ENCODE results near the gene SYNJ2.

The SYNJ2 gene

DNA sequence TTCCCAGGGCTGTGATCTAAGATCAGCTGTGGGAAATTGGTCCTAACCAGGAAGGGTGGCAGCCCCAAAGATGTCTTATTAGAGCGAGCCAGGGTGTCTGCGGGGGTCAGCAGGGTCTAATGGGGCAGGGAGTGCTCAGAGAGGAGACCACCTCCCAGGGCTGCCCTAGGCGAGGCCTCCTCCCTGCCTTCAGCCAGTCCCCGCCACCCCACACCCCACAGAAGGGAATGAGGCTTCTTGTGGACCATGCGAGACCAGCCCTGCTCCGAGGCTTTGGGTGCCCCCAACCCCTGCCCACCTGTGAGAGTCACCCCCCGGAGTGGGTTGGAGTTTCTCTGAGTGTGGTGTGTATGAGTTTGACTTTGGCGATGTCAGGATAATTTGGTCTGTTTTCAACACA, 37.8 kb downstream of the SYNJ2 start:
- Histone ChIP-seq H4K20me1 (ENCODE audit: insufficient read depth, low read length) (no peaks in the 10 kb centered on the region), H3K4me1 (ENCODE audit: low read length) (no peaks in the 10 kb centered on the region), H3F3A (ENCODE audit: insufficient read depth, low read length) (no peaks in the 10 kb centered on the region), H3K9me2 (replicated peaks; ENCODE audit: insufficient read depth, low read length) (no peaks in the 10 kb centered on the region), H3K27me3 (replicated peaks; ENCODE audit: insufficient read depth, low read length) (no peaks in the 10 kb centered on the region), H3K4me2 (ENCODE audit: low read depth, low read length) (no peak overlapping the region), H3K9ac (ENCODE audit: low read length) (no peak overlapping the region), H2AFZ (ENCODE audit: low read length) (no peak overlapping the region), H3K36me3 (replicated peaks; ENCODE audit: insufficient read depth, low read length) (no peaks in the 10 kb centered on the region), H3K79me2 (ENCODE audit: low read length) (peaks cover 15% of the 10 kb centered on the region; the same call in 1 of the 2 replicates), H3K9me3 (replicated peaks; ENCODE audit: insufficient read depth, low read length) (no peaks in the 10 kb centered on the region), H3K27ac (ENCODE audit: low read length) (no peak overlapping the region), H3K4me3 (ENCODE audit: low read length) (no peak overlapping the region)
- DNase-seq: no peak
- no peak for TF ChIP-seq EZH2 (optimal IDR thresholded peaks at IDR 0.05; ENCODE audit: low read depth, low read length)
- TF ChIP-seq EZH2phosphoT487 (IDR thresholded peaks at IDR 0.05; ENCODE audit: low read length): no peak

DNA sequence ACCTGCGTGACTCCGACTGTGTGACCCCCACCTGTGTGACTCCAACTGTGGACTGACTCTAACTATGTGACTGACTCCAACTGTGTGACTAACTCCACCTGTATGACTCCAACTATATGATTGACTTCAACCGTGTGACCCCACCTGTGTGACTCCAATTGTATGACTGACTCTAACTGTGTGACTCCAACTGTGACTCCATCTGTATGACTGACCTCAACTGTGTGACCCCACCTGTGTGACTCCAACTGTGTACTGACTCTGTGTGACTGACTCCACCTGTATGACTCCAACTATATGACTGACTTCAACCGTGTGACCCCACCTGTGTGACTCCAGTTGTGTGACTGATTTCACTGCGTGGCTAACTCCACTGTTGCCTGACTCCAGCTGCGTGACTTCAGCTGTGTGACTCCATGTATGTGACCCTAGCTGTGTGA, 38.6 kb downstream of the SYNJ2 start:
- peaks cover 6% of the 10 kb centered on the region; the same call in 1 of the 2 replicates for H3K79me2 ChIP-seq (ENCODE audit: low read length)
- no peaks in the 10 kb centered on the region for H3K4me1 ChIP-seq (ENCODE audit: low read length)
- no peaks in the 10 kb centered on the region for H3K27me3 ChIP-seq (replicated peaks; ENCODE audit: insufficient read depth, low read length)
- no peak overlapping the region for H3K27ac ChIP-seq (ENCODE audit: low read length)
- H3K9ac ChIP-seq (ENCODE audit: low read length): no peak overlapping the region
- H3K9me3 ChIP-seq (replicated peaks; ENCODE audit: insufficient read depth, low read length): no peaks in the 10 kb centered on the region
- TF ChIP-seq, protein P1, sequence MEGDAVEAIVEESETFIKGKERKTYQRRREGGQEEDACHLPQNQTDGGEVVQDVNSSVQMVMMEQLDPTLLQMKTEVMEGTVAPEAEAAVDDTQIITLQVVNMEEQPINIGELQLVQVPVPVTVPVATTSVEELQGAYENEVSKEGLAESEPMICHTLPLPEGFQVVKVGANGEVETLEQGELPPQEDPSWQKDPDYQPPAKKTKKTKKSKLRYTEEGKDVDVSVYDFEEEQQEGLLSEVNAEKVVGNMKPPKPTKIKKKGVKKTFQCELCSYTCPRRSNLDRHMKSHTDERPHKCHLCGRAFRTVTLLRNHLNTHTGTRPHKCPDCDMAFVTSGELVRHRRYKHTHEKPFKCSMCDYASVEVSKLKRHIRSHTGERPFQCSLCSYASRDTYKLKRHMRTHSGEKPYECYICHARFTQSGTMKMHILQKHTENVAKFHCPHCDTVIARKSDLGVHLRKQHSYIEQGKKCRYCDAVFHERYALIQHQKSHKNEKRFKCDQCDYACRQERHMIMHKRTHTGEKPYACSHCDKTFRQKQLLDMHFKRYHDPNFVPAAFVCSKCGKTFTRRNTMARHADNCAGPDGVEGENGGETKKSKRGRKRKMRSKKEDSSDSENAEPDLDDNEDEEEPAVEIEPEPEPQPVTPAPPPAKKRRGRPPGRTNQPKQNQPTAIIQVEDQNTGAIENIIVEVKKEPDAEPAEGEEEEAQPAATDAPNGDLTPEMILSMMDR (IDR thresholded peaks at IDR 0.05; ENCODE audit: low read length): no peak
- no peak for TF ChIP-seq EZH2 (optimal IDR thresholded peaks at IDR 0.05; ENCODE audit: low read depth, low read length)
- TF ChIP-seq EZH2phosphoT487 (IDR thresholded peaks at IDR 0.05; ENCODE audit: low read length): no peak
- no peaks in the 10 kb centered on the region for H3K9me2 ChIP-seq (replicated peaks; ENCODE audit: insufficient read depth, low read length)
- DNase-seq: no peak
- no peak overlapping the region for H2AFZ ChIP-seq (ENCODE audit: low read length)
- no peak overlapping the region for H3K4me2 ChIP-seq (ENCODE audit: low read depth, low read length)
- H3F3A ChIP-seq (ENCODE audit: insufficient read depth, low read length): no peaks in the 10 kb centered on the region
- H3K4me3 ChIP-seq (ENCODE audit: low read length): no peak overlapping the region
- no peaks in the 10 kb centered on the region for H3K36me3 ChIP-seq (replicated peaks; ENCODE audit: insufficient read depth, low read length)
- H4K20me1 ChIP-seq (ENCODE audit: insufficient read depth, low read length): no peaks in the 10 kb centered on the region

DNA sequence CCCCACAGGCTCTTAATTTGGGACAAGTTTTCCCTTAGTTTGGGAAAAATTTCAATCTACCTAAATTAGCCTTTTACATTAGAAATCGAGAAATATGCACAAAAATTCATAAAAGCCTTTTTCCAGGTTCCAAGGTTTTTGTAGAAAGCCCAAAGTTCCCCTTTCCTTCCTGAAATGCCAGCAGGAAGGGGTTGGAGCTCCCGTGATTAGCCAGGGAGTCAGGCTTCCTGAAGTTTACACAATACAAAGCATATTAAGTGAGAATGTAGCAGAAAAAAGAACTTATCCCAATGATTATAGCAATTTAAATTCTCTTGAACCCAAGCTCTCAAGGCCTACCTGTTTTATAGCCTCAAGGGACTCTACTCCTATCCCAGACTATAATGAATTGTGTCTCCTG, 39.1 kb downstream of the SYNJ2 start:
- no peaks in the 10 kb centered on the region for H3K9me2 ChIP-seq (replicated peaks; ENCODE audit: insufficient read depth, low read length)
- no peaks in the 10 kb centered on the region for H3F3A ChIP-seq (ENCODE audit: insufficient read depth, low read length)
- H3K4me3 ChIP-seq (ENCODE audit: low read length): no peak overlapping the region
- no peak overlapping the region for H3K27ac ChIP-seq (ENCODE audit: low read length)
- no peaks in the 10 kb centered on the region for H3K9me3 ChIP-seq (replicated peaks; ENCODE audit: insufficient read depth, low read length)
- no peaks in the 10 kb centered on the region for H4K20me1 ChIP-seq (ENCODE audit: insufficient read depth, low read length)
- no peaks in the 10 kb centered on the region for H3K27me3 ChIP-seq (replicated peaks; ENCODE audit: insufficient read depth, low read length)
- no peak overlapping the region for H3K9ac ChIP-seq (ENCODE audit: low read length)
- no peak overlapping the region for H3K4me2 ChIP-seq (ENCODE audit: low read depth, low read length)
- no peak for DNase-seq
- H3K79me2 ChIP-seq (ENCODE audit: low read length): peaks cover 4% of the 10 kb centered on the region; the same call in 1 of the 2 replicates
- H3K36me3 ChIP-seq (replicated peaks; ENCODE audit: insufficient read depth, low read length): no peaks in the 10 kb centered on the region
- TF ChIP-seq, protein P1 (IDR thresholded peaks at IDR 0.05; ENCODE audit: low read length): no peak
- TF ChIP-seq EZH2phosphoT487 (IDR thresholded peaks at IDR 0.05; ENCODE audit: low read length): no peak
- no peak for TF ChIP-seq EZH2 (optimal IDR thresholded peaks at IDR 0.05; ENCODE audit: low read depth, low read length)
- no peak overlapping the region for H2AFZ ChIP-seq (ENCODE audit: low read length)
- no peaks in the 10 kb centered on the region for H3K4me1 ChIP-seq (ENCODE audit: low read length)

DNA sequence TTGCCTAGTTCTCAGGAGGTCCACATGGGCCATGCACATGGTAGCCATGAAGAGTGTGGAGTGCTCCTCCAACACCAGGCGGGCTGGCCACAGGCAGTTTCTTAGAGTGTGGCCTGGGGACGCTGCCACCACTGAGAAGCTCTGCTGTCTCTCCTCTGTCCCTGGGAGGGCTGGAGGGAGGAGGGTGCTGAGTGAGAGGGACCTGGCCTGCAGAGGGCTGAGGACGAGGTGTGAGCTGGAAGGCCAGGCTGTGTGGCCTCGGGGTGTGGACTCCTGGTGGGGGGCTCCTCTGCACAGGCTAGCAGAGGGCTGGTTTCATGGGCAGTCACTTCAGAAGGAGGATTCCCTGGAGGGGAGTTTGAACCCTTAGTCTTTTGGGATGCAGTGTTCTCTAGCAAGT, 39.7 kb downstream of the SYNJ2 start:
- H3K4me2 ChIP-seq (ENCODE audit: low read depth, low read length): no peak overlapping the region
- no peaks in the 10 kb centered on the region for H3F3A ChIP-seq (ENCODE audit: insufficient read depth, low read length)
- H3K36me3 ChIP-seq (replicated peaks; ENCODE audit: insufficient read depth, low read length): no peaks in the 10 kb centered on the region
- H3K9ac ChIP-seq (ENCODE audit: low read length): no peak overlapping the region
- no peak overlapping the region for H2AFZ ChIP-seq (ENCODE audit: low read length)
- H3K9me3 ChIP-seq (replicated peaks; ENCODE audit: insufficient read depth, low read length): no peaks in the 10 kb centered on the region
- no peaks in the 10 kb centered on the region for H3K27me3 ChIP-seq (replicated peaks; ENCODE audit: insufficient read depth, low read length)
- no peak overlapping the region for H3K27ac ChIP-seq (ENCODE audit: low read length)
- no peaks in the 10 kb centered on the region for H3K4me1 ChIP-seq (ENCODE audit: low read length)
- H4K20me1 ChIP-seq (ENCODE audit: insufficient read depth, low read length): no peaks in the 10 kb centered on the region
- H3K9me2 ChIP-seq (replicated peaks; ENCODE audit: insufficient read depth, low read length): no peaks in the 10 kb centered on the region
- DNase-seq: no peak
- TF ChIP-seq, protein P1 (IDR thresholded peaks at IDR 0.05; ENCODE audit: low read length): no peak
- no peak for TF ChIP-seq EZH2 (optimal IDR thresholded peaks at IDR 0.05; ENCODE audit: low read depth, low read length)
- TF ChIP-seq EZH2phosphoT487 (IDR thresholded peaks at IDR 0.05; ENCODE audit: low read length): no peak
- H3K79me2 ChIP-seq (ENCODE audit: low read length): peaks cover 1% of the 10 kb centered on the region; the same call in 1 of the 2 replicates
- H3K4me3 ChIP-seq (ENCODE audit: low read length): no peak overlapping the region

All from MM.1S (cell line).